ENCODE measurements around the gene RCAN1. TPM values are rescaled to one million over a fixed set of nuclear protein-coding genes. Genes with fewer than 3 reads are reported as not detected.
"Not testable (repeated sequence)": the region's sequence is repeated elsewhere in the genome, so short reads cannot be mapped to it uniquely, and the experiment has no call there.

The RCAN1 gene
- total and polyA plus RNA-seq, 4 donors = 26.7 to 67.9 (median 46.7) TPM

GRCh38 chr21:34558166-34558565, 56.7 kb downstream of the RCAN1 start:
- 93% methylated on average over 5 of the region's 5 CpGs for WGBS
- Histone ChIP-seq H3K9ac (ENCODE audit: low read depth in 1 of 2, low read length in 2 of 2) (no peak overlapping the region), H3K27me3 (ENCODE audit: control insufficient read depth in 4 of 4, insufficient read depth in 4 of 4, low read length in 3 of 4) (no peaks in the 10 kb centered on the region), H3K9me3 (ENCODE audit: control insufficient read depth in 4 of 4, low read length in 3 of 4) (no peaks in the 10 kb centered on the region), H3K36me3 (ENCODE audit: control insufficient read depth in 4 of 4, insufficient read depth in 3 of 4, low read depth in 1 of 4, low read length in 3 of 4) (no peaks in the 10 kb centered on the region), H3K4me3 (ENCODE audit: low read depth in 1 of 3, low read length in 3 of 3) (no peak overlapping the region), H3K4me1 (ENCODE audit: control insufficient read depth in 4 of 4, insufficient read depth in 4 of 4, low read length in 3 of 4) (no peaks in the 10 kb centered on the region), H3K27ac (ENCODE audit: low read depth in 1 of 2, low read length in 2 of 2) (no peak overlapping the region)
- no peak for TF ChIP-seq YY1 (IDR thresholded peaks at IDR 0.05)
- TF ChIP-seq, protein P1, sequence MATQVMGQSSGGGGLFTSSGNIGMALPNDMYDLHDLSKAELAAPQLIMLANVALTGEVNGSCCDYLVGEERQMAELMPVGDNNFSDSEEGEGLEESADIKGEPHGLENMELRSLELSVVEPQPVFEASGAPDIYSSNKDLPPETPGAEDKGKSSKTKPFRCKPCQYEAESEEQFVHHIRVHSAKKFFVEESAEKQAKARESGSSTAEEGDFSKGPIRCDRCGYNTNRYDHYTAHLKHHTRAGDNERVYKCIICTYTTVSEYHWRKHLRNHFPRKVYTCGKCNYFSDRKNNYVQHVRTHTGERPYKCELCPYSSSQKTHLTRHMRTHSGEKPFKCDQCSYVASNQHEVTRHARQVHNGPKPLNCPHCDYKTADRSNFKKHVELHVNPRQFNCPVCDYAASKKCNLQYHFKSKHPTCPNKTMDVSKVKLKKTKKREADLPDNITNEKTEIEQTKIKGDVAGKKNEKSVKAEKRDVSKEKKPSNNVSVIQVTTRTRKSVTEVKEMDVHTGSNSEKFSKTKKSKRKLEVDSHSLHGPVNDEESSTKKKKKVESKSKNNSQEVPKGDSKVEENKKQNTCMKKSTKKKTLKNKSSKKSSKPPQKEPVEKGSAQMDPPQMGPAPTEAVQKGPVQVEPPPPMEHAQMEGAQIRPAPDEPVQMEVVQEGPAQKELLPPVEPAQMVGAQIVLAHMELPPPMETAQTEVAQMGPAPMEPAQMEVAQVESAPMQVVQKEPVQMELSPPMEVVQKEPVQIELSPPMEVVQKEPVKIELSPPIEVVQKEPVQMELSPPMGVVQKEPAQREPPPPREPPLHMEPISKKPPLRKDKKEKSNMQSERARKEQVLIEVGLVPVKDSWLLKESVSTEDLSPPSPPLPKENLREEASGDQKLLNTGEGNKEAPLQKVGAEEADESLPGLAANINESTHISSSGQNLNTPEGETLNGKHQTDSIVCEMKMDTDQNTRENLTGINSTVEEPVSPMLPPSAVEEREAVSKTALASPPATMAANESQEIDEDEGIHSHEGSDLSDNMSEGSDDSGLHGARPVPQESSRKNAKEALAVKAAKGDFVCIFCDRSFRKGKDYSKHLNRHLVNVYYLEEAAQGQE (IDR thresholded peaks at IDR 0.05) = no peak
- TF ChIP-seq RXRA (IDR thresholded peaks at IDR 0.05) = no peak
- no peak for TF ChIP-seq SP1 (IDR thresholded peaks at IDR 0.05)
- TF ChIP-seq MAX (IDR thresholded peaks at IDR 0.05) = no peak
- TF ChIP-seq GABPA (IDR thresholded peaks at IDR 0.05 in 1 of 2, conservative IDR thresholded peaks at IDR 0.05 in 1 of 2) = no peak
- no peak for TF ChIP-seq ZBTB33 (IDR thresholded peaks at IDR 0.05)
- no peak for TF ChIP-seq HNF4G (IDR thresholded peaks at IDR 0.05)
- no peak for TF ChIP-seq TAF1 (conservative IDR thresholded peaks at IDR 0.05)
- no peak for TF ChIP-seq HNF4A (conservative IDR thresholded peaks at IDR 0.05)
- DNase-seq (ENCODE audit: low spot score) = no peak

DNA sequence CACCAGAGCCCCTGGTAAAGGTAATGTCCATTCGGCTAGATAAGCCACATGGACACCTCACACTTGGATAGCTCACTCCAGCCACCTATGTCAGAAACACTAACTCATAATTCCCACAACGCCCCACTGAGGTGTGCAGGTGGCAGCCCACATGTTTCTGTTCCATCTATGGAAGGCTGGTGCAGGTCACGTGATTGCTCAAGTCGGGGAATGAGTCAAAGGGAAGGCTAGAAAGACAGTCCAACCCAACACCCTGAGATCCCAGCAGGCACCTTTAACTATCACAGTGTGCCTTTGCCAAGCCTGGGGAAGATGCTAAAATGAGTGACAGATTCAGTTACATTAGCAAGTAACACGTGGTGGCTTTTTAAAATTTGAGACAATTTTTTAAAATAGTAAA, 57.7 kb downstream of the RCAN1 start:
- no peak for DNase-seq (ENCODE audit: low spot score)
- Histone ChIP-seq H3K27me3 (ENCODE audit: control insufficient read depth in 4 of 4, insufficient read depth in 4 of 4, low read length in 3 of 4) (no peaks in the 10 kb centered on the region), H3K4me1 (ENCODE audit: control insufficient read depth in 4 of 4, insufficient read depth in 4 of 4, low read length in 3 of 4) (no peaks in the 10 kb centered on the region), H3K9me3 (ENCODE audit: control insufficient read depth in 4 of 4, low read length in 3 of 4) (no peaks in the 10 kb centered on the region), H3K4me3 (ENCODE audit: low read depth in 1 of 3, low read length in 3 of 3) (no peak overlapping the region), H3K9ac (ENCODE audit: low read depth in 1 of 2, low read length in 2 of 2) (no peak overlapping the region), H3K27ac (ENCODE audit: low read depth in 1 of 2, low read length in 2 of 2) (no peak overlapping the region), H3K36me3 (ENCODE audit: control insufficient read depth in 4 of 4, insufficient read depth in 3 of 4, low read depth in 1 of 4, low read length in 3 of 4) (no peaks in the 10 kb centered on the region)
- TF ChIP-seq TAF1 (conservative IDR thresholded peaks at IDR 0.05) (no peak), ZBTB33 (IDR thresholded peaks at IDR 0.05) (no peak), HNF4A (conservative IDR thresholded peaks at IDR 0.05) (no peak), FOXA1 (IDR thresholded peaks at IDR 0.05) (no peak), EGR1 (IDR thresholded peaks at IDR 0.05; ENCODE audit: low read depth in 2 of 2) (no peak), GABPA (IDR thresholded peaks at IDR 0.05 in 1 of 2, conservative IDR thresholded peaks at IDR 0.05 in 1 of 2) (no peak), FOXA2 (IDR thresholded peaks at IDR 0.05) (no peak), RAD21 (IDR thresholded peaks at IDR 0.05) (no peak), SP1 (IDR thresholded peaks at IDR 0.05) (no peak), JUND (IDR thresholded peaks at IDR 0.05) (no peak), YY1 (IDR thresholded peaks at IDR 0.05) (no peak)
- TF ChIP-seq, protein P1 (IDR thresholded peaks at IDR 0.05) = no peak
- 91% methylated on average over 5 of the region's 5 CpGs for WGBS

- not testable (repeated sequence) for H3K27ac ChIP-seq (ENCODE audit: low read depth in 1 of 2, low read length in 2 of 2); H3K9me3 ChIP-seq (ENCODE audit: control insufficient read depth in 4 of 4, low read length in 3 of 4); DNase-seq (ENCODE audit: low spot score); H3K4me1 ChIP-seq (ENCODE audit: control insufficient read depth in 4 of 4, insufficient read depth in 4 of 4, low read length in 3 of 4); H3K36me3 ChIP-seq (ENCODE audit: control insufficient read depth in 4 of 4, insufficient read depth in 3 of 4, low read depth in 1 of 4, low read length in 3 of 4); H3K4me3 ChIP-seq (ENCODE audit: low read depth in 1 of 3, low read length in 3 of 3); H3K27me3 ChIP-seq (ENCODE audit: control insufficient read depth in 4 of 4, insufficient read depth in 4 of 4, low read length in 3 of 4); H3K9ac ChIP-seq (ENCODE audit: low read depth in 1 of 2, low read length in 2 of 2)
- WGBS = 90% methylated on average over 2 of the region's 2 CpGs
Observed at GRCh38 chr21:34554670-34555069, 60.2 kb downstream of the RCAN1 start.

Data from liver (tissue), 9 donors.